K562 (cell line): ENCODE data around the gene LCA5. TPM values are rescaled to one million over a fixed set of nuclear protein-coding genes. Genes with fewer than 3 reads are reported as not detected.

ENCODE experiments used
- ATAC-seq: fragments of 200-7000 bp; cut with Tn5 transposase; 3 replicates; pipeline ENCODE4 v1.9.1; 2020; ENCODE audit warnings: moderate library complexity
- BruUV-seq: library from RNA; stranded (reverse); fragments of 400-500 nt; replicated peaks from 2 replicates; lab custom pipeline; 2021; lab: Mats Ljungman, UMichigan
- CTCF ChIA-PET: fragments of 300-600 bp; formaldehyde crosslinking; extraction: SDS; loops from one replicate; lab custom pipeline; 2021; ENCODE audit warnings: low intra/inter-chr PET ratio; lab: Yijun Ruan, JAX
- POLR2A ChIA-PET: fragments of 300-600, 350-650 bp; sonication (Branson Sonifier 250); formaldehyde crosslinking; extraction: SDS; loops from one replicate; lab custom pipeline; 2021; ENCODE audit warnings: antibody characterized with exemption, inconsistent platforms; lab: Yijun Ruan, JAX
- DNase-seq, 4 experiments: peaks; one replicate each; pipeline versions ENCODE4 v3.0.0 to v3.0.0-alpha.2; 2011 to 2018; ENCODE audit warnings: low spot score in 3 of 4, mixed read lengths in 3 of 4; ENCODE audit errors: extremely low read depth in 1 of 4
- FAIRE-seq: peaks from 2 replicates; lab custom pipeline; 2011; peaks lifted over from hg19 to GRCh38; lab: Jason Lieb, UNC
- H2AFZ ChIP-seq: 2 replicates; pipeline ENCODE4 v1.6.0; 2011; ENCODE audit warnings: low read depth, low read length, control low read depth, inconsistent platforms
- H3K27ac ChIP-seq: fragments of 200-600 bp; 3 replicates; pipeline ENCODE4 v1.8.0; 2011; ENCODE audit warnings: low read depth, mild to moderate bottlenecking, control low read depth, inconsistent platforms, low read length, moderate library complexity, mixed read lengths; ENCODE audit errors: extremely low read depth
- H3K27me3 ChIP-seq, 2 experiments: fragments of 300-600 bp in 1 of 2; 2 replicates in 1 of 2; 3 replicates in 1 of 2; pipeline versions ENCODE4 v1.6.0 to v1.8.0; 2011; ENCODE audit warnings: inconsistent platforms in 2 of 2, low read length in 2 of 2, mild to moderate bottlenecking in 1 of 2, mixed read lengths in 1 of 2, moderate library complexity in 1 of 2; ENCODE audit not compliant: control insufficient read depth in 2 of 2, insufficient read depth in 2 of 2
- H3K36me3 ChIP-seq: fragments of 300-600 bp; 3 replicates; pipeline ENCODE4 v1.8.0; 2011; ENCODE audit warnings: mild to moderate bottlenecking, low read length, inconsistent platforms; ENCODE audit not compliant: control insufficient read depth, insufficient read depth
- H3K4me1 ChIP-seq, 2 experiments: fragments of 200-600 bp in 1 of 2; replicated peaks in 1 of 2; 2 replicates in 1 of 2; 3 replicates in 1 of 2; pipeline versions ENCODE4 v1.5.1 to v1.8.0; 2011; ENCODE audit warnings: inconsistent platforms in 2 of 2, low read length in 2 of 2, mild to moderate bottlenecking in 1 of 2, mixed read lengths in 1 of 2, moderate library complexity in 1 of 2; ENCODE audit not compliant: control insufficient read depth in 2 of 2, insufficient read depth in 2 of 2
- H3K4me2 ChIP-seq: 2 replicates; pipeline ENCODE4 v1.6.1; 2011; ENCODE audit warnings: low read length, control low read depth, inconsistent platforms, mixed read lengths; ENCODE audit not compliant: insufficient read depth
- H3K4me3 ChIP-seq: fragments of 200-600 bp; sonication (generic), shearing (Covaris generic); 2 replicates; pipeline ENCODE4 v1.5.1; 2016; ENCODE audit warnings: control low read depth, inconsistent platforms
- H3K79me2 ChIP-seq: fragments of 200-600 bp; 3 replicates; pipeline ENCODE4 v1.8.0; 2011; ENCODE audit warnings: low read length, inconsistent platforms; ENCODE audit not compliant: control insufficient read depth, insufficient read depth
- H3K9ac ChIP-seq, 2 experiments: 2 replicates each; pipeline versions ENCODE4 v1.6.0 to v1.6.1; 2011; ENCODE audit warnings: low read depth in 2 of 2, low read length in 2 of 2, control low read depth in 1 of 2, inconsistent platforms in 1 of 2, mild to moderate bottlenecking in 1 of 2, mixed read lengths in 1 of 2; ENCODE audit not compliant: insufficient read depth in 1 of 2
- H3K9me1 ChIP-seq: one replicate; pipeline ENCODE4 v1.6.0; 2011; ENCODE audit warnings: inconsistent platforms, mild to moderate bottlenecking, low read length, moderate library complexity; ENCODE audit not compliant: control insufficient read depth, insufficient read depth
- H3K9me3 ChIP-seq: replicated peaks from 2 replicates; pipeline ENCODE4 v1.5.1; 2011; ENCODE audit warnings: low read depth, low read length, inconsistent platforms; ENCODE audit not compliant: control insufficient read depth, insufficient read depth
- H4K20me1 ChIP-seq: replicated peaks from 2 replicates; pipeline ENCODE4 v1.6.1; 2011; ENCODE audit warnings: low read length, inconsistent platforms, mixed read lengths; ENCODE audit not compliant: control insufficient read depth, insufficient read depth
- ARID1B ChIP-seq: fragments of 450-650 bp; IDR thresholded peaks from 2 replicates; pipeline ENCODE4 v1.6.1; 2016; ENCODE audit warnings: antibody characterized with exemption, mild to moderate bottlenecking, inconsistent platforms
- BRF1 ChIP-seq: IDR thresholded peaks from 3 replicates; pipeline ENCODE4 v1.6.1; 2011; ENCODE audit warnings: borderline replicate concordance, mild to moderate bottlenecking; ENCODE audit not compliant: insufficient read length; ENCODE audit errors: extremely low read depth
- CBFA2T3 ChIP-seq: fragments of 450-650 bp; IDR thresholded peaks from 2 replicates; pipeline ENCODE4 v1.6.1; 2017
- NCOR1 ChIP-seq: fragments of 450-650 bp; IDR thresholded peaks from 2 replicates; pipeline ENCODE4 v1.6.1; 2016; ENCODE audit warnings: mild to moderate bottlenecking, moderate library complexity
- SRSF3 ChIP-seq: fragments of 200-400 bp; formaldehyde crosslinking; IDR thresholded peaks from 2 replicates; pipeline ENCODE4 v1.6.1; 2016; ENCODE audit warnings: mild to moderate bottlenecking, low read length, moderate library complexity; ENCODE audit not compliant: insufficient read depth
- TAL1 ChIP-seq: fragments of 450-650 bp; IDR thresholded peaks from 2 replicates; pipeline ENCODE4 v1.6.1; 2016; ENCODE audit warnings: mild to moderate bottlenecking
- TCF3 ChIP-seq: sonication (generic); formaldehyde crosslinking; IDR thresholded peaks from 2 replicates; pipeline ENCODE4 v1.4.0; 2020; ENCODE audit warnings: mild to moderate bottlenecking, missing genetic modification reagents
- TEAD4 ChIP-seq, 2 experiments: sonication (generic) in 1 of 2; formaldehyde crosslinking in 1 of 2; IDR thresholded peaks; 2 replicates each; pipeline versions ENCODE4 v1.6.1 to v1.8.0; 2012 to 2022; ENCODE audit warnings: borderline replicate concordance in 1 of 2, inconsistent platforms in 1 of 2, low read length in 1 of 2, mild to moderate bottlenecking in 1 of 2, missing genetic modification reagents in 1 of 2
- in situ Hi-C: fragments of 300-500 bp; cut with MboI; formaldehyde crosslinking; loops from 4 replicates; pipeline ENCODE4 v1.15.0; 2018; ENCODE audit warnings: inconsistent platforms, mixed read lengths
- intact Hi-C: fragments of 100-400 bp; cut with micrococcal nuclease; formaldehyde crosslinking; loops from 2 replicates; pipeline ENCODE4 v1.14.2; 2022
- polyA plus RNA-seq, 8 experiments: library from polyadenylated mRNA; depleted of rRNA in 4 of 8; stranded (reverse) in 5 of 8; unstranded in 3 of 8; fragments of >200 nt; fragmentation: Nextera tagmentation in 2 of 8; fragmentation: Illumina TruSeq in 1 of 8; extraction: Ambion mirVana in 2 of 8; extraction: Trizol in 1 of 8; gene quantifications; 2 replicates each; pipeline versions ENCODE4 v1.2.1 to v1.2.3, GENCODE V29; 2011 to 2014; ENCODE audit warnings: inconsistent platforms in 1 of 8, missing spikeins in 1 of 8
- total RNA-seq, 7 experiments: library from RNA; depleted of rRNA in 6 of 7; stranded (reverse); fragments of >200 nt in 6 of 7; fragmentation: Illumina TruSeq in 2 of 7; extraction: Trizol in 2 of 7; gene quantifications; 2 replicates each; pipeline versions ENCODE4 v1.2.1 to v1.2.3, GENCODE V29; 2011 to 2021; ENCODE audit warnings: low replicate concordance in 1 of 7

LCA5 gene
- total and polyA plus RNA-seq, 9 of the 15 experiments (the other 6 are each of a cell fraction or from before 2014, with no cell fraction given) = 1.0 to 3.4 (median 1.8) TPM

GRCh38 chr6:79518842-79519241 is 18.4 kb downstream of the LCA5 start:
- BruUV-seq = no TSS peak
- H4K20me1 ChIP-seq = no peaks in the 10 kb centered on the region
- no peaks in the 10 kb centered on the region for H3K9me1 ChIP-seq
- ATAC-seq = peak; percentile 10
- CTCF ChIA-PET = no interaction called here
- peak overlapping the region; percentile 51 for H3K4me2 ChIP-seq
- intact Hi-C loops = no loop called here
- no peak overlapping the region for H3K4me3 ChIP-seq
- peak overlapping the region; percentile 88 for H2AFZ ChIP-seq
- no peak for DNase-seq
- no peaks in the 10 kb centered on the region for H3K9me3 ChIP-seq
- H3K27me3 ChIP-seq = no peaks in the 10 kb centered on the region
- peak overlapping the region; percentile 63 for H3K27ac ChIP-seq
- no peak for FAIRE-seq
- H3K9ac ChIP-seq = peak overlapping the region in 1 of 2 experiments; percentile 45; a peak in 3 of 4 replicates
- H3K36me3 ChIP-seq = no peaks in the 10 kb centered on the region; the same call in 2 of the 3 replicates
- TF ChIP-seq CBFA2T3 = peak; percentile 35; the same call in 1 of the 2 replicates
- TF ChIP-seq NCOR1 = peak; percentile 42; the same call in 1 of the 2 replicates
- peak; percentile 59 for TF ChIP-seq TEAD4 (IDR thresholded peaks at IDR 0.05; ENCODE audit: low read length)
- no peak for TF ChIP-seq TEAD4 (CRISPR knock-in tag; IDR thresholded peaks at IDR 0.05; ENCODE audit: borderline replicate concordance)
- TF ChIP-seq SRSF3 = no peak
- TF ChIP-seq TAL1 = peak; percentile 38; the same call in 1 of the 2 replicates
- no peak for TF ChIP-seq BRF1
- peak; percentile 56 for TF ChIP-seq TCF3
- TF ChIP-seq ARID1B = peak; percentile 30; the same call in 1 of the 2 replicates
- in situ Hi-C loops = no loop called here
- H3K4me1 ChIP-seq = peaks cover 0 to 2% of the 10 kb centered on the region in 2 experiments; a peak in 1 of 5 replicates
- POLR2A ChIA-PET = no interaction called here
- no peaks in the 10 kb centered on the region for H3K79me2 ChIP-seq
